Prostate gland (tissue), 2 donors: ENCODE data around the gene LIG3. TPM values are rescaled to one million over a fixed set of nuclear protein-coding genes. Genes with fewer than 3 reads are reported as not detected.
A peak's percentile ranks its signal among the peaks of the same experiment; 100 is the strongest.

ENCODE experiments used
- DNase-seq: peaks from one replicate; pipeline ENCODE4 v3.0.0-alpha.2; 2019; ENCODE audit warnings: low spot score
- H3K27ac ChIP-seq, 2 donors: fragments of 200-600 bp; sonication (generic); 2 replicates each; pipeline ENCODE4 v1.5.1; 2017 to 2019
- H3K27me3 ChIP-seq: fragments of 200-600 bp; sonication (generic); replicated peaks from 2 replicates; pipeline ENCODE4 v1.5.1; 2019; ENCODE audit not compliant: insufficient read depth
- H3K36me3 ChIP-seq, 2 donors: fragments of 200-600 bp; sonication (generic); 1 replicate in 1 of 2; 2 replicates in 1 of 2; pipeline versions ENCODE4 v1.5.1 to v1.8.1; 2017 to 2019
- H3K4me1 ChIP-seq: fragments of 200-600 bp; sonication (generic); replicated peaks from 2 replicates; pipeline ENCODE4 v1.5.1; 2019
- H3K4me3 ChIP-seq, 2 donors: fragments of 200-600 bp; sonication (generic); 2 replicates each; pipeline ENCODE4 v1.5.1; 2017 to 2019
- H3K9me3 ChIP-seq: fragments of 200-600 bp; sonication (generic); 2 replicates; pipeline ENCODE4 v1.5.1; 2017
- POLR2A ChIP-seq: fragments of 450-650 bp; IDR thresholded peaks from one replicate; pipeline ENCODE4 v1.6.1; 2016; ENCODE audit warnings: antibody characterized with exemption, mild to moderate bottlenecking
- POLR2AphosphoS5 ChIP-seq: sonication (generic); formaldehyde crosslinking; IDR thresholded peaks from one replicate; pipeline ENCODE4 v1.6.1; 2017; ENCODE audit warnings: antibody characterized with exemption
- WGBS: methylation state at CpG from one replicate; pipeline ENCODE4 v1.1.5; 2018; 5-methylcytosine and 5-hydroxymethylcytosine counted together
- intact Hi-C: fragments of 100-400 bp; cut with DNase I; formaldehyde crosslinking; loops from one replicate; pipeline ENCODE4 v1.14.2; 2022
- total RNA-seq, 2 donors: library from RNA; depleted of rRNA; stranded (reverse); fragments of >200 nt; gene quantifications; one replicate each; pipeline ENCODE4 v1.1.0, GENCODE V29; 2016
- TF ChIP-seq, protein P1 (sequence below), 4 experiments: fragments of 200-600 bp in 2 of 4; fragments of 450-650 bp in 2 of 4; sonication (generic) in 2 of 4; IDR thresholded peaks; 1 replicate in 3 of 4; 2 replicates in 1 of 4; pipeline ENCODE4 v1.5.1; 2016 to 2019; ENCODE audit warnings: antibody characterized with exemption in 4 of 4, mild to moderate bottlenecking in 2 of 4, moderate library complexity in 2 of 4

The LIG3 gene
- total RNA-seq, 2 donors from 2014 or later = 49.2 to 54.0 TPM

DNA sequence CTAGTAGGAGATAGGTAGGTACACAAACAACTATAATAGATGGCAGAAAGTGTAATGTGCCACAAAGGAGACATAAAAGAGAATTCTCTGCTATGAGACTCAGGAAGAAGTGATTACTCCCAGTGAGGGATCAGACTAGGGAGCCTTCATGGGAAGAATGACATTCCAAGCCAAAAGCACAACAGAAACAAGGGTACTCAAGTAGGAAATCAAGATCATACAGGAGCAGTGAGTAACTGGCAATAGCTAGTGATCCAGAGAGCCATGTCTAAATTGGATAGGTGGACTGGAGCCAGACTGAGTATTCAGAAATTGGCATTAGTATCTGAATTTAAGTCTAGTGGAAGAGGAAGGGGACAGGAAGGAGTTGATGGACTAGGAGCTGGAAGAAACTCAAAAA lies 72.5 kb downstream of the LIG3 start:
- Histone ChIP-seq H3K9me3 (no peaks in the 10 kb centered on the region), H3K36me3 (no peaks in the 10 kb centered on the region), H3K27ac (peak overlapping the region; percentile 63 to 75), H3K27me3 (no peaks in the 10 kb centered on the region), H3K4me1 (peaks cover 8% of the 10 kb centered on the region), H3K4me3 (no peak overlapping the region)
- TF ChIP-seq POLR2A = no peak
- no peak for TF ChIP-seq POLR2AphosphoS5
- TF ChIP-seq, protein P1, sequence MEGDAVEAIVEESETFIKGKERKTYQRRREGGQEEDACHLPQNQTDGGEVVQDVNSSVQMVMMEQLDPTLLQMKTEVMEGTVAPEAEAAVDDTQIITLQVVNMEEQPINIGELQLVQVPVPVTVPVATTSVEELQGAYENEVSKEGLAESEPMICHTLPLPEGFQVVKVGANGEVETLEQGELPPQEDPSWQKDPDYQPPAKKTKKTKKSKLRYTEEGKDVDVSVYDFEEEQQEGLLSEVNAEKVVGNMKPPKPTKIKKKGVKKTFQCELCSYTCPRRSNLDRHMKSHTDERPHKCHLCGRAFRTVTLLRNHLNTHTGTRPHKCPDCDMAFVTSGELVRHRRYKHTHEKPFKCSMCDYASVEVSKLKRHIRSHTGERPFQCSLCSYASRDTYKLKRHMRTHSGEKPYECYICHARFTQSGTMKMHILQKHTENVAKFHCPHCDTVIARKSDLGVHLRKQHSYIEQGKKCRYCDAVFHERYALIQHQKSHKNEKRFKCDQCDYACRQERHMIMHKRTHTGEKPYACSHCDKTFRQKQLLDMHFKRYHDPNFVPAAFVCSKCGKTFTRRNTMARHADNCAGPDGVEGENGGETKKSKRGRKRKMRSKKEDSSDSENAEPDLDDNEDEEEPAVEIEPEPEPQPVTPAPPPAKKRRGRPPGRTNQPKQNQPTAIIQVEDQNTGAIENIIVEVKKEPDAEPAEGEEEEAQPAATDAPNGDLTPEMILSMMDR (IDR thresholded peaks at IDR 0.05) = no peak
- intact Hi-C loops = no loop called here
- no peak for DNase-seq

DNA sequence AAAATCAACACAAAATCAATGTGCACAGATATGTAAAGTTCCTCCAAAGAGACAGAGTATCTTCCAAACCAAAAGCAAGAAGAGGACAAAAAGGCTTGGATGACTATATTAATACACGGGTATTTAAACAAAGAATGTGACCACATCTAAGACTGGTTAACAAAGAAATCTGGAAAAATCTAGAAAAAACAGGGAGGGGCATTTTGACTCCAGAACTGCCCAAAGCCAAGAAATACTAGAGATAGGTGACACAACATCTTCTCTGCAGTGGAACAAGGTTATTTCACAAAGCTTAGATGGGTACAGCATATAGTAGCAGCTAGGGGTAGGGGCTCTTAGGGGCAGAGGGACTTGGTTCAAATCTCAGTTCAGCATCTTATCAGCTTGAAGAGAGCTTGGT lies 72.9 kb downstream of the LIG3 start:
- DNase-seq = no peak
- intact Hi-C loops = no loop called here
- Histone ChIP-seq H3K4me3 (no peak overlapping the region), H3K27me3 (no peaks in the 10 kb centered on the region), H3K4me1 (peaks cover 12% of the 10 kb centered on the region), H3K9me3 (no peaks in the 10 kb centered on the region), H3K36me3 (no peaks in the 10 kb centered on the region), H3K27ac (peak overlapping the region in 1 of 2 donors; percentile 75)
- 73% methylated on average over 1 of the region's 1 CpG for WGBS
- no peak for TF ChIP-seq POLR2AphosphoS5
- TF ChIP-seq POLR2A = no peak
- TF ChIP-seq, protein P1 (IDR thresholded peaks at IDR 0.05) = no peak

DNA sequence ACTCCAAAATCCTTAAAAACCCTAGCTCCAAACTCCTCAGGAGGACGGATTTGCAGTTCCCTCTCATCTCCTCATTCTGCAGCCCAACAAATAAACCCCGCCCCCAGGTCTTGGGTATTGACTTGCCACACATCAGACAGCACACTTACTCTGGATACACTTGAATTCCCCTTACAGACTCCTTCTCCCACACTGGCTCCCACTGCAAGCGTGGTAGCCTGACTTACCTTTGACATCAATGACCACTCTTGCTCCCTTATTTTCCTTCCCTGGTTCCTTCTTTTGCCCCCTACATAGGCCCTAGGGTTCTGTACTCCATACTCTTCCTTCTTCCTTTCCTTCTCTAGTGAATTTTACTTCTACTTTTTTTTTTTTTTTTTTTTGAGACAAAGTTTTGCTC lies 75.7 kb downstream of the LIG3 start:
- TF ChIP-seq POLR2AphosphoS5 (no peak), POLR2A (no peak)
- TF ChIP-seq, protein P1 (IDR thresholded peaks at IDR 0.05) = no peak
- no peak for DNase-seq
- 89% methylated on average over 3 of the region's 3 CpGs for WGBS
- H3K4me3 ChIP-seq = no peak overlapping the region
- H3K4me1 ChIP-seq = peaks cover 15% of the 10 kb centered on the region
- no peaks in the 10 kb centered on the region for H3K27me3 ChIP-seq
- intact Hi-C loops = no loop called here
- H3K27ac ChIP-seq = no peak overlapping the region
- no peaks in the 10 kb centered on the region for H3K9me3 ChIP-seq
- no peaks in the 10 kb centered on the region for H3K36me3 ChIP-seq

DNA sequence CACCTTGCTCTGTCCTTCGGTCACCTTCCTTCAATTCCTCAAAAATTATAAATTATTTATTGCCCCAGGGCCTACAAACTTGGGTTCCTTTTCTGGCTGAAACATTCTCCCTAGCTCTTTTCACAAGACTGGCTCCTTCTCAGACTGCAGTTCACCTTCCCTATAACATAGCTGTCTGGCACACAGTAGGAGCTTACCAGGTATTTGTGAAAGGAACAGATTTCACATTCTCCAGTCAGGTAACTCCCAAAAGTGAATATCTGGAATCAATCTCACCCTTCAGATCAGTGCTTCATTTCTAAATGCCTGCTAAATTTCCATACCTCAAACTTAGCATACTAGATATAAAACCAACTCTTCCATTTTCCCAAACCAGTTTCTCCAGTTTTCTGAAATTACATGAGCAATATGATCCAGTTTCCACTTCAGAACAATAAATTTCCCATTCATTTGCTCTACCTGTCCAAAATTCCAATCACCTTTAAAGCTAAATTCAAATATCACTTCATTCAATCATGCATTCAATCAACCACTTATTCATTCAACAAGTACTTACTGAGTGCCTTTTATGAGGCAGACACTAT lies 77.1 kb downstream of the LIG3 start:
- DNase-seq = no peak
- intact Hi-C loops = no loop called here
- Histone ChIP-seq H3K27ac (peak overlapping the region in 1 of 2 donors; percentile 51), H3K4me1 (peaks cover 15% of the 10 kb centered on the region), H3K27me3 (no peaks in the 10 kb centered on the region), H3K4me3 (no peak overlapping the region), H3K36me3 (no peaks in the 10 kb centered on the region), H3K9me3 (no peaks in the 10 kb centered on the region)
- 96% methylated on average over 1 of the region's 1 CpG for WGBS
- no peak for TF ChIP-seq POLR2A
- TF ChIP-seq, protein P1 (IDR thresholded peaks at IDR 0.05) = no peak
- TF ChIP-seq POLR2AphosphoS5 = peak; percentile 53

Other genes with a start within 250 kb of the LIG3 start
- 10 to 100 TPM in 1 of 2 donors, 1 to 10 TPM in 1; 7.1 to 11.9 TPM for gene CCT6B, start 19.1 kb upstream of the LIG3 start, total RNA-seq
- gene ZNF830, start 19.0 kb upstream of the LIG3 start, total RNA-seq = 10 to 100 TPM; 15.0 to 21.0 TPM
- gene RFFL, start 83.2 kb downstream of the LIG3 start, total RNA-seq = 10 to 100 TPM; 46.6 to 51.3 TPM
- gene RAD51D, start 139.3 kb downstream of the LIG3 start, total RNA-seq = 10 to 100 TPM in 1 of 2 donors, 1 to 10 TPM in 1; 9.9 to 12.0 TPM
- gene FNDC8, start 141.1 kb downstream of the LIG3 start, total RNA-seq = 1 to 10 TPM in 1 of 2 donors, not detected in 1; 4.6 TPM
- gene NLE1, start 161.8 kb downstream of the LIG3 start, total RNA-seq = 10 to 100 TPM; 12.5 to 17.7 TPM
- under 1 TPM in 1 of 2 donors, not detected in 1; 0.96 TPM for gene UNC45B, start 167.3 kb downstream of the LIG3 start, total RNA-seq
- under 1 TPM in 1 of 2 donors, not detected in 1; 0.34 TPM for gene SLC35G3, start 213.9 kb downstream of the LIG3 start, total RNA-seq